Measurements from ENCODE around the gene IFNG-AS1. TPM values are rescaled to one million over a fixed set of nuclear protein-coding genes. Genes with fewer than 3 reads are reported as not detected.

IFNG-AS1 gene
- total RNA-seq, 4 donors from 2014 or later = not detected

DNA sequence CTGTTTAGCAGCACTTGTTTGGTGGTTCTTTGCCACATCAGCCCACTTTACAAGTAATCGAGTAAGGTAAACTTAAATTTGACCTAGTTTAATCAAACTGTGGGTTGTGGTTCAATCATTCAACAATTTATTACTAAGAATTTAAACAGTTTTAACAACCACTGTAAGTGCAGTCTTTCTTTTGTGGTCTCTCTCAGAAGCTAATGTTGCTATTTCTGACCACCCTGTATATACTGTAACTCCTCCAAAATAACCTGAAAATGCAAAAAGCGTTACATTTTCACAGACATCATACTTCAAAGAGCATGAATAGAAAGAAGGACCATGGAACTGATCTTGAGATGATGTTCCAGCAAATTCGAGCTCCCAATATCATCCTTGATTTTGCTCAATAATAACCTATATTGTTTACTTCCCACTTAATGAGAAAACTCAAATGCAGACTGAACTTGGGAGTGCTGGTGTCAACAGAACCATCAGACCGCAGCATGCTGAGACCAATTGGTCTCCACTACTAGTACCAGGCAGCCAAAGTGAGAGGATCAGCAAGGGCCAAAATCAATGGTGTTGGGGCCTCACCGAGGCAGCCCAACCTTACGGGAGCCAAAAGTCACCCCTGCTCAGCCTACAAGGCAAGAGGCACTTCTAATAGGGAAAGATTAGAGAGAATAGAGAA, 22.1 kb downstream of the IFNG-AS1 start:
- Histone ChIP-seq H3K4me1 (peaks cover 0 to 4% of the 10 kb centered on the region in 2 donors), H3K4me3 (no peak overlapping the region), H3K27ac (no peak overlapping the region), H3K36me3 (no peaks in the 10 kb centered on the region), H3K9me3 (no peaks in the 10 kb centered on the region), H3K27me3 (no peaks in the 10 kb centered on the region)
- no peak for ATAC-seq
- in situ Hi-C loops (cut with MboI; ENCODE audit: low sequenced_read_pairs in 4 of 4) (no loop called here), intact Hi-C loops (cut with DNase I; ENCODE audit: low total_unique reads) (no loop called here)
- no peak for TF ChIP-seq POLR2A (IDR thresholded peaks at IDR 0.05)
- TF ChIP-seq, protein P1, sequence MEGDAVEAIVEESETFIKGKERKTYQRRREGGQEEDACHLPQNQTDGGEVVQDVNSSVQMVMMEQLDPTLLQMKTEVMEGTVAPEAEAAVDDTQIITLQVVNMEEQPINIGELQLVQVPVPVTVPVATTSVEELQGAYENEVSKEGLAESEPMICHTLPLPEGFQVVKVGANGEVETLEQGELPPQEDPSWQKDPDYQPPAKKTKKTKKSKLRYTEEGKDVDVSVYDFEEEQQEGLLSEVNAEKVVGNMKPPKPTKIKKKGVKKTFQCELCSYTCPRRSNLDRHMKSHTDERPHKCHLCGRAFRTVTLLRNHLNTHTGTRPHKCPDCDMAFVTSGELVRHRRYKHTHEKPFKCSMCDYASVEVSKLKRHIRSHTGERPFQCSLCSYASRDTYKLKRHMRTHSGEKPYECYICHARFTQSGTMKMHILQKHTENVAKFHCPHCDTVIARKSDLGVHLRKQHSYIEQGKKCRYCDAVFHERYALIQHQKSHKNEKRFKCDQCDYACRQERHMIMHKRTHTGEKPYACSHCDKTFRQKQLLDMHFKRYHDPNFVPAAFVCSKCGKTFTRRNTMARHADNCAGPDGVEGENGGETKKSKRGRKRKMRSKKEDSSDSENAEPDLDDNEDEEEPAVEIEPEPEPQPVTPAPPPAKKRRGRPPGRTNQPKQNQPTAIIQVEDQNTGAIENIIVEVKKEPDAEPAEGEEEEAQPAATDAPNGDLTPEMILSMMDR (IDR thresholded peaks at IDR 0.05 in 4 of 5, conservative IDR thresholded peaks at IDR 0.05 in 1 of 5) = no peak
- DNase-seq = no peak

DNA sequence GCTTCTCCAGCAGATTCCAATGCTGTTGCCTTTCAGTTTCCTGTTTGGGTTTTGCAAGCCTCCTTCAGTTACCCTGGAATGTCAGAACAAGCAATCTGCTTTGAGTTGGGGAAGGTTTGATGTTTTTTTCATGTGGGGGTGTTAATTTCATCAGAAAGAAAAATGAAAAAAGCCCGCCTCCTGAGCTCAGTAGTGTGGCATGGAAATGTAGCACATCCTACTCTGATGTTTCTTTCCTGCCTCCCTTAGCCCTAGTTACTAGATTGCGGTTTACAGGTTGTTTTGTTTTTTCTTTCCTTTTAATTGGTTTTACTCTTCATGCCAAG, 22.6 kb downstream of the IFNG-AS1 start:
- no peak for DNase-seq
- in situ Hi-C loops (cut with MboI; ENCODE audit: low sequenced_read_pairs in 4 of 4) = no loop called here
- Histone ChIP-seq H3K9me3 (no peaks in the 10 kb centered on the region), H3K4me3 (no peak overlapping the region), H3K4me1 (peaks cover 0 to 4% of the 10 kb centered on the region in 2 donors), H3K36me3 (no peaks in the 10 kb centered on the region), H3K27ac (no peak overlapping the region), H3K27me3 (no peaks in the 10 kb centered on the region)
- TF ChIP-seq, protein P1 (IDR thresholded peaks at IDR 0.05 in 4 of 5, conservative IDR thresholded peaks at IDR 0.05 in 1 of 5) = no peak
- no peak for TF ChIP-seq POLR2A (IDR thresholded peaks at IDR 0.05)
- no peak for ATAC-seq
- intact Hi-C loops (cut with DNase I; ENCODE audit: low total_unique reads) = no loop called here

DNA sequence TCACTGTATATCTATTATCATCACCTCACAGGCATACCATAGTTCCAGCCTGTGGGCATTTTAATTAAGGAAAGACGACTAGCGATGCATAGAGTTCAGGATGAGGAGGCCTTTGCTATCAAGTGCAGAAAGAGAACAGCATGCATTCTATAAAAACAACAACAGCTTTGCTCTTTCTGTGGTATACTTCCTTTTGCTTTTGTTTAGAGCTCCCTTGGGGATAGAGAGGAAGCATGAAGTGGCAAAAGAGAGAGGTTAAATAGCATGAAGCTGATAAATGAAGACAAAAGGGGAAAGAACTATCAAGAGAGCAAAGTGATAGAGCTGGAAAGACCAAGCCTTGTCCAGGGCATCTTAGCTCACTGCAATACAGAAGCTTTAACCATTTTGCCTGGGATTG, 23.5 kb downstream of the IFNG-AS1 start:
- DNase-seq (no peak), ATAC-seq (no peak)
- intact Hi-C loops (cut with DNase I; ENCODE audit: low total_unique reads) = no loop called here
- TF ChIP-seq POLR2A (IDR thresholded peaks at IDR 0.05) = no peak
- TF ChIP-seq, protein P1 (IDR thresholded peaks at IDR 0.05 in 4 of 5, conservative IDR thresholded peaks at IDR 0.05 in 1 of 5) = no peak
- no peaks in the 10 kb centered on the region for H3K4me1 ChIP-seq
- H3K9me3 ChIP-seq = no peaks in the 10 kb centered on the region
- H3K36me3 ChIP-seq = no peaks in the 10 kb centered on the region
- H3K27ac ChIP-seq = no peak overlapping the region
- H3K27me3 ChIP-seq = no peaks in the 10 kb centered on the region
- no peak overlapping the region for H3K4me3 ChIP-seq
- in situ Hi-C loops (cut with MboI; ENCODE audit: low sequenced_read_pairs in 4 of 4) = no loop called here

DNA sequence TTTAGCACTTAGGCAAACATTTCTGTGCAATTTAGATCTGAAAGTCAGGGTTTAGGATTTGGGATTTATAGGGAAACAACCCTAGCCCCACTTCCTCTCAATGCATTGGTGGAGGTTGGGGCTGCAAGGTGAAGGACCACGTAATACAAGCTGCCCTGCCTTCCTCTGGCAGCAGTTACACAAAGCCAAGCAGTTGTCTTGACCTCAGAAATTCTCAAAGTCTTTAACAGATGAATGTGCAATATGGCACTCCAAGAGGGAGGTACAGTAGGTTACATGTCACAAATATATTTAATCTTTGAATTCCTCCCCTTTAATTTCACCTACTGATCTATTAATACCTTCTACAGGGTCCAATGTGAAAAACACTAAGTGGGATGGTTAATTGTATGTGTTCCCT, 23.9 kb downstream of the IFNG-AS1 start:
- Histone ChIP-seq H3K4me1 (no peaks in the 10 kb centered on the region), H3K4me3 (no peak overlapping the region), H3K9me3 (no peaks in the 10 kb centered on the region), H3K36me3 (no peaks in the 10 kb centered on the region), H3K27ac (no peak overlapping the region), H3K27me3 (no peaks in the 10 kb centered on the region)
- in situ Hi-C loops (cut with MboI; ENCODE audit: low sequenced_read_pairs in 4 of 4) (no loop called here), intact Hi-C loops (cut with DNase I; ENCODE audit: low total_unique reads) (no loop called here)
- DNase-seq (no peak), ATAC-seq (no peak)
- TF ChIP-seq, protein P1 (IDR thresholded peaks at IDR 0.05 in 4 of 5, conservative IDR thresholded peaks at IDR 0.05 in 1 of 5) = no peak
- no peak for TF ChIP-seq POLR2A (IDR thresholded peaks at IDR 0.05)

DNA sequence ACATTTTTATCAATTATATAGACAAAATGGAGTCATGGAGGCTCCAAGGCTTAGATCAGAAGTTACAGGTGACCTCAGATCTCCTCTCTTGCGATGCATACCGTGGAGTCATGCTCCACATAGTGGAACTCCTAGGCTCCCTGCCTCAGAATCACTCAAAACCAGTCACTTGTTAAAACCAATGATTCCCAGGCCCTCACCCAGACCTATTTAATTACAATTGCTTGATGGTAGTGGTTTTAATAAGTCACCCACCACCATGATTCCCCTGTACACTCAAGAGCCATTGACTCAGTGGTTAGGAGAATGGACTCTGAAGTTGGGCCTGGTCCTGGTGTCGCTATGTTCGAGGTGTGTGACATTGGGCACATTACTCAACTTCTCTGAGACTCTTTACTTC, 26.9 kb downstream of the IFNG-AS1 start:
- intact Hi-C loops (cut with DNase I; ENCODE audit: low total_unique reads) = no loop called here
- ATAC-seq (no peak), DNase-seq (no peak)
- in situ Hi-C loops (cut with MboI; ENCODE audit: low sequenced_read_pairs in 4 of 4) = no loop called here
- Histone ChIP-seq H3K36me3 (no peaks in the 10 kb centered on the region), H3K4me1 (no peaks in the 10 kb centered on the region), H3K27me3 (no peaks in the 10 kb centered on the region), H3K4me3 (no peak overlapping the region), H3K9me3 (no peaks in the 10 kb centered on the region), H3K27ac (no peak overlapping the region)
- TF ChIP-seq, protein P1 (IDR thresholded peaks at IDR 0.05 in 4 of 5, conservative IDR thresholded peaks at IDR 0.05 in 1 of 5) = no peak
- no peak for TF ChIP-seq POLR2A (IDR thresholded peaks at IDR 0.05)
